CD4-positive, alpha-beta T cell treated with Interleukin-2 at 100 ng/mL for 4 hours (primary cell): ENCODE measurements around the gene NF1.

Experiments used
- DNase-seq: peaks from one replicate; pipeline ENCODE4 v3.0.0-alpha.2; 2020; ENCODE audit warnings: low spot score

NF1 gene

DNA sequence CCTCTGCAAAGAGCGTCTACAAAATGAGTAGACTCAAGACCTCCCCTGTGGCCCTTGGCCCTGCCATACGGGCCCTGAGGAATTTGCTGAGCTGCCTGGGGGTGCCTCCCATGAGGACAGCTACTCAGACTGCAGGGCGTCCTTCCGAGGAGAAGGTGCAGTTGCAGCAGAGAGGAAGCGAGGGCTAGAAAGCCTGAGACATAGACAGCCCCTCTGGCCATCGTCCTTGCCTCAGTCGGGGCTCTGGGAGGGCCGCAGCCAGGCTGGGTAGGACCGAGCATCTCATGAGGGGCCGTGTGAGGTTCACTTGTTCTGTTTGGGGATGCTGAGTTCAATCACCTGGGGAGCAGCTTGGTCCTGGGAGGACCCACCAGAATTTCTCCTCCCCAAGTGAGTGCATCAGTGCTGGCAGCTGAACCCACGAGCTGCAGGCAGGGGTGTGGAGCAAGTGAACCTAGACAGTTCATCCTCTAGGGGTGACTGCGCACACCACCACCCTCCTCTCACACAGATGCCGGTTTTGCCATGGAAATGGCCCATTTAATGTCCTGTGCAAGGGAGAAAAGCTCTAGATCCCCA lies 317.0 kb downstream of the NF1 start:
- DNase-seq, result no peak

DNA sequence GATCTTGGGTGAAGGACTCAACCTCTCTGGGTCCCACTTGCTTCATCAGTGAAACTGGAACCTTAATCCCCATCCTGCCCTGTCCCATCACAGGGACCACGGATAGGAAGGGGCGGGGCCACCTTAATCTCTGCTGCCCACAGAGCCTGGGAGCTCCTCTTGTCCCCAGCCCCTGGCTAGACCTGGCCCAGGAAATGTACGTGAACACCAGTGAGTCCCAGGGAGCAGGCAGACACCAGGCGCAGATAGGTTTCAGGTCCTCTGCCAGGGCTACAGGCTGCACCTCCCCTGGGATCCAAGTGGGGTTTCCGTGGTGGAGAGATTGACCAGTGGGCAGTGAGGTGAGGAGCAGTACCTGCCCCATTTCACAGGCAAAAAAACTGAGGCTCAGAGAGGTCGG lies 317.7 kb downstream of the NF1 start:
- no peak for DNase-seq

GRCh38 chr17:31413081-31413799 lies 318.5 kb downstream of the NF1 start:
- DNase-seq, result no peak

DNA sequence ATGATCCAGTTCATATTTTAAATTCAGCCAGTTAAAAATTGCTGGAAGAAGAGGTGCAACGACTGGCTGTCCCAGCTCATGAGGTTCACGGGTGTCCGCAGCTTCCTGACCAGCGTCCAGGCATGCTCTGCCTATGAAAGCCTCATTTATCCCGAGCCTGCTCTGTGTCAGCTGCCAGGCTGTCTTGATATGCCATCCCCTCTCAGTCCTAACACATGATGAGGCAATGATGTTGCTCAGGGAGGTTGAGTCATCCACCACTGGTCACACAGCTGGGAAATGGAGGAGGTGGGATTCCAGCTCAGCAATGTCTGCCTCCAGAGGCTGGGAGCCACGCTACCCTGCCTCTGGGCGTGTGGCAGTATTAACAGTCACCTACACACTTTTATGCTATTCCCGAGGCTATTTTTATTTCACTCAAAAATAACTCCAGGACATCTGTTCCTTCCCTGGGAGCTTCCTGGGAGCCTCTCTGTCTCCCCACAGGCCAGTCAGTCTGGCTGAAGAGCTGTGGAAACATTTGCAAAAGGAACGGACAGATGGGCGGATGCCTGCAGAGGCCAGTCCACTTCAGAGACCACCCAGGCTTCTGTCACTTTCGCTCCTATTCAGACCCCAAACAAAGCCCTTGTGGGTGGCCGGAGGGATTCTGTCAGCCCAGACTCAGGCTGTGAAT lies 319.2 kb downstream of the NF1 start:
- DNase-seq, result no peak

- DNase-seq, result no peak
Observed at GRCh38 chr17:31414550-31414918, 319.8 kb downstream of the NF1 start.

DNA sequence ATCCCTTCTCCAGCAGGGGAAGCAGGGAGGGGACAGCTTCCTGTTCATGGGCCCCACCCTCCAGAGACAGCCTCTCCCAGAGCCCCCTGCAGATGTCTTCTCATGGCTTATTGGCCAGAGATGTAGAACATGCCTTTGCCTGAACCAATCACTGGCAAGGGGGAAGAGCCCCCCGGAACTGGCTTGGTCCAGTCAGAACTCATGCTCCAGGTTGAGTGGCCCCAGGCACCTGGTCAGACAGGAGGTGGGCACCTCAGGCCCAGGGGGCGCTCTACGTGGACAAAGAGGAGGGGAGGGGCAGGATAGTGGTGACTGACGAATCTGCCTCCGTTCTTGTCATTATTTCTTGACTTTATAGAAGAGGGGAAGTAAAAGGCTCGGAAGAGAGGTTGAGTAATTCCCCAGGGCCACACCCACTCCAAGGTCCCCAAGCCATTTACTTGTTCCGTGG lies 320.3 kb downstream of the NF1 start:
- no peak for DNase-seq

- no peak for DNase-seq
Observed at GRCh38 chr17:31415640-31416502, 321.1 kb downstream of the NF1 start.

GRCh38 chr17:31416503-31416923 lies 321.7 kb downstream of the NF1 start:
- no peak for DNase-seq

DNA sequence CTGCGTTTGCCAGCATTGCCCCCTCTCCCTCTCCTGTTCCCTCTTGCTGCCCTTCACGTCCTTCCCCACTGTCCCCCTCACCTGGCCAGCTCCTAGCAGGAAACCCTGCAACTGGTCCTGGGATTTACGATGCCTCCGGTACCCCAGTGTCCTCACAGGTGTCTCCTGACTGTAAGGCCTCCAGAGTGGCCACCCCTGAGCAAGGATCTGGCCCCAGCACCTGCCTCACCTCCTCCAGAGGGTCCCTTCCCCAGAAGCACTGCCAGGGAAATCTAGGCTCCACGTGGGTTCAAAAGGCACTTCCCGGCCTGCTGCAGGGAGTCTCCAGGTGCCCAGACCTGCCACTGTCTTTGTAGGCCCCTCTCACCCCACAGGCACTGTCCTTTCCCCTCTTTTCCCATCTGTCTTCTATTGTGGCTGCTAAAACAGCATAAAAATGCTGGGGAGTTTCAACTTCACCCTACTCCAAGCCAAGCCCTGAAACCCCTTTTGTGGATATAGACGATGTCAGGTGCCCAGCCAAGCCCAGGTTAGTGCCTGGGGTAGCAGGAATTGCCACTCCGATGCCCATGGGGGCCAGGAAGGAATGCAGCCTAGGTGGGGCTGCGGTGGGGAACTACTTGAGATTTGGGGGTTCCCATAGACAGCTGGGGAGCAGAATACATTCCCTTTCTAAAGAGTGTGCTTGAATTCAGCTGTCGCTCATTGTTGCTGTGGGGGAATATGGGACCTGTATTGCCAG lies 322.4 kb downstream of the NF1 start:
- DNase-seq, result no peak

DNA sequence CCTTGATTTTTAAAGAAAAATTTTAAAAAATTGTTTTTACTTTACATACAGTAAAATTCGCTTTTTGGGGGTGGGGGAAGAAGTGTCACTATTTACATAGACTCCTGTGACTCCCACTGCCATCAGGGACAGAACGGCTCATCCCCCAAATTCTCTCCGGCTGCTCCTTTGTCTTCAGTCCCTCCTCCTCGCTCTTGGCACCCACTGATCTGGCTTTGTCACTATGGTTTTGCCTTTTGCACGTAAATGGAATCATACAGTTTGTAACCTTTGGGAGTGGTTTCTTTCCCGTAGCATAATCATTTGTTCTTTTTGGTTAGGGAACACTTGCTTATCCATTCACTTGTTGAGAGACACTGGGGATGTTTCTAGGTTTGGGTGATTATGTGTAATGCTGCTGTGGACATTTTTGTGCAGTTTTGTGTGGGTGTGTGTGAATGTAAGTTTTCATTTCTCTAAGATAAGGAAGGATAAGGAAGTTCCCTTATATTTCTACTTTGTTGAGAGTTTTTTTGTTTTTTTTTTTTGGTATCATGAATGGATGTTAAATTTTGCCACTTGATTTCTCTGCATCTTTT lies 324.1 kb downstream of the NF1 start:
- DNase-seq, result no peak

- DNase-seq, result no peak
Observed at GRCh38 chr17:31422443-31422842, 327.7 kb downstream of the NF1 start.

DNA sequence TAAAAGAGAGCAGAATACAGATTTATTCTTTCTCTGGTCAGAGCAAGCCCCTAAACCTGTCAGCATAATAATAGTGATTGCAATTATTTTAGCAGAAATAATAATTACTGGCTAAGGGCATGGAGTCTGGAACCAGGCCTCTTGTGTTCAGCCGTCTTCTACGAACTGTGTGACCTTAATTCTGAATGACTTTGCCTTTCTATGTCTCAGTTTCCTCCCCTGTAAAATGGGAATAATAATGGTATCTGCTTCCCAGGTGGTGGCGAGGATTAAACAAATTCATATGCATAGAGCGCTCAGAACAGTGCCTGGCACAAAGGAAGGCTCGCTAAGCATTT lies 330.1 kb downstream of the NF1 start:
- no peak for DNase-seq

- no peak for DNase-seq
Observed at GRCh38 chr17:31425282-31426040, 330.7 kb downstream of the NF1 start.
